HG02885 (cell line): ENCODE results near the gene AFF3.
"Not testable (repeated sequence)": the region's sequence is repeated elsewhere in the genome, so short reads cannot be mapped to it uniquely, and the experiment has no call there.

ENCODE experiments used
- ATAC-seq: cut with Tn5 transposase; IDR thresholded peaks from one replicate; pipeline ENCODE4 v1.9.1; 2021; ENCODE audit warnings: mild to moderate bottlenecking; ENCODE audit not compliant: unreplicated experiment, poor library complexity

The AFF3 gene

DNA sequence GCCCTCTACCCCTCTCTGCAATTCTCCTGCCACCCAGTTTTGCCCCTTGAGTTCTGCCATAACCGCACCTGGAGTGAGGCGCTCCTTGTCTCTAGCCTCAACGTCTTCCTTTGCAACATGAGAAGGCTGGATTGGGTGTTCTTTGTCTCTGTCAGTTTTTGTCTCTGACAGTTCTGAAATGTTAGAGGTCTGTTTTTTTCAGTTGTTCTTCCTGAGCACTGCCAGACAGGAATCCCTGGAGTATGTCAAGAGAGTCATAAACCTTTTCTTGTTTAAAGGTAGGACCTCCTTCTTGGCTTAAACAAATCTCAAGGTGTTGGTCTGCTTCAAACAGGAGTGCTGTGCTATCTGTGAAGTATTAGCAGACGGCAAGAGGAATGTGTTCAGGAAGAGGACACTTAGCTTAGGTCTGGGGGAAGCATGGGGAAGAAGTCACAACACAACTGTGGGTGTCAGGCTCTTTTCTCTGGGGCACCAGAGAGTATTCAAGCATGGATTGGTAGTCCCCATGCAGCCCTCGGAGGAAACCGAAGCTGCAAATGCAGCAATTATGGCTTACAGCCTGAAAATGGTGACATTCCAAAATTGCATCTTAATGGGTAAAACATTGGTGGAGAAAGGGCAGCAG lies 32.3 kb downstream of the AFF3 start:
- no peak for ATAC-seq

DNA sequence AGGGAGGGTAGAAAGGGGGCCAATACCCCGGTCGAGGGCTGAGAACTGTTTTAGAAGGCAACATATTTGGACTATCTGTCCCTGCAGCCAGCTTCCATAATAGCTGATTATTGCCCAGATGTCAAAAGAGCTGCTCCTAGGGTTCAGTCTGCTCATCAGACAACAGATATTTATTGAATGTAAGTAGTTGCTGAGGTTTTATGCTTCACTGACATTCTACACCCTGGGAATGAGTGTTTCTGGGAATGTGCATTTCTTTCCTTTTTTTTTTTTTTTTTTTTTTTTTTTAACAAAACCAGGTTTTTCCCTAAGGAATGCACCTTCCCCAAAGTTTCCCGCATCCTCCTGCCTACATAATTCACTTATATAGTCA lies 33.8 kb downstream of the AFF3 start:
- not testable (repeated sequence) for ATAC-seq

DNA sequence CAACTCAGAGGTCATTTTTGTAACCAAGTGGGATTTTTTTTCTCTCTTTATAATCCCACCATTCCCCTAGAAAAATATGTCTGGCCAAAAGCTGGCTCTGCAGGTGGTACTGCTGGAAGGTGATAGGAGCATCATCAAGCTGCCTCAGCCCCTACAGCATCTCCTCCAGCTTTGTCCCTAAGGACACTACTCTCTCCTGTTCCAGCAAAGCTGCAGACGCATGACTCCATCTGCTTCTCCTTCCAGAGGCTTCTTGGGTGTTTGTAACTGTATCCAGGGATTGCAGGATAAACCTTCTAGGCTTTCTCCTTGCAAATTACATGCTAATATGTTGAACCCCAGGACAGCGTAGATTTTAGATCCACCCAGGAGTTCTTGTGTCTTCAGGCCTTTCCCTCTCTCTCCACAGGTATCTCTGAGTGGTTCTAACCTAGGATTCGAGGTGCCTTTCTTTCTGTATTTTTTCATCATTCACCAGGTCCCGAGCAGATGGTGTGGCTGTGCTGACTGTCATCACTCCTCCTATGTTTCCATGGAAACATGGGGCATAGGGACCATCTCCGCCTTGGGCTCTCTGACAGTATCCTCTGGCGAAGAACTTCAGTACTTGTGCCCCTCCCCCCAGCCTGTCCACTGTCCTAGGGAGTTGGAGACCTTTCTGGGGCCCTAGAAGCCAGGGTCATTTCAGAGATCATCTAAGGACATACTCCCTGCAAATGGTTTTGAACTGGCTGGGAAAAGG lies 34.3 kb downstream of the AFF3 start:
- ATAC-seq = no peak

- ATAC-seq = no peak
These were observed 35.0 kb downstream of the AFF3 start for GRCh38 chr2:100107440-100107839.

GRCh38 chr2:100106460-100106859 lies 35.9 kb downstream of the AFF3 start:
- ATAC-seq = no peak

GRCh38 chr2:100105678-100106054 lies 36.7 kb downstream of the AFF3 start:
- no peak for ATAC-seq

GRCh38 chr2:100104718-100105677 lies 37.4 kb downstream of the AFF3 start:
- ATAC-seq = peak; percentile 52

- peak; percentile 42 for ATAC-seq
These were observed 38.1 kb downstream of the AFF3 start for GRCh38 chr2:100104265-100104664.

DNA sequence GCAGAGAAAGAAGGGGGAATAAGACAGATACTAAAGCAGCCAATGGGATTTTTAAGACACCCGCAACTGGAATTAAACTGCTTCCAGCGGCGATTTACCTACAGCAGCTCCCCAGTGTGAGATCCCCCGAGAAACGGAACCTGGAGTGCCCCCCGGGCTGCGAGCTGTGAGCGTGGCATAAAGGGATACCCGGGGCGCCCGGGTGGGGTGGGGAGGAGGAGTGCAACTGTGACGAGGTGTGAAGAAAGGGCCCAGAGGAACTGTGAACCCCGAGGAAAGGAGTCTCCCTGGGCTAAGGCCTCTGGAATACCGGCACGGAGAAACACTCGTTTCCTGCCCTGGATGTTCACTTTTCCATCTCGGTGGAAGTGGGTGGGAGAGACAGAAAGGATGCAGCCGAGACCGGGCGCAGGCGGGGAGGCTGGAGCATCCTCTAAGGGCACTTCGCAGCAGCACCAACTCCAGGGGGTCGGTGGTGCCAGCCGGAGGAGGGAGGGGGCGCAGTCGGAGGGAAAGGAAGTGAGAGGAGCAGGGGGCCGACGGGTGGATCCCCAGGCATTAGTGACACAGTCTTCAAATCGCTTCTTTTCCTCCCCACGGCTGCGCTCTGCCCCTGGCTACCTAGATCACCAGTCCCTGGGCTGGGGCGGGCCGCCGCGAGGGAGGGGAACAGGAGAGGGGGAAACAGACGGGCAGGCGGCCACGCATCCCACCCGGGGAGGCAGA lies 38.7 kb downstream of the AFF3 start:
- ATAC-seq = peak; percentile 23

DNA sequence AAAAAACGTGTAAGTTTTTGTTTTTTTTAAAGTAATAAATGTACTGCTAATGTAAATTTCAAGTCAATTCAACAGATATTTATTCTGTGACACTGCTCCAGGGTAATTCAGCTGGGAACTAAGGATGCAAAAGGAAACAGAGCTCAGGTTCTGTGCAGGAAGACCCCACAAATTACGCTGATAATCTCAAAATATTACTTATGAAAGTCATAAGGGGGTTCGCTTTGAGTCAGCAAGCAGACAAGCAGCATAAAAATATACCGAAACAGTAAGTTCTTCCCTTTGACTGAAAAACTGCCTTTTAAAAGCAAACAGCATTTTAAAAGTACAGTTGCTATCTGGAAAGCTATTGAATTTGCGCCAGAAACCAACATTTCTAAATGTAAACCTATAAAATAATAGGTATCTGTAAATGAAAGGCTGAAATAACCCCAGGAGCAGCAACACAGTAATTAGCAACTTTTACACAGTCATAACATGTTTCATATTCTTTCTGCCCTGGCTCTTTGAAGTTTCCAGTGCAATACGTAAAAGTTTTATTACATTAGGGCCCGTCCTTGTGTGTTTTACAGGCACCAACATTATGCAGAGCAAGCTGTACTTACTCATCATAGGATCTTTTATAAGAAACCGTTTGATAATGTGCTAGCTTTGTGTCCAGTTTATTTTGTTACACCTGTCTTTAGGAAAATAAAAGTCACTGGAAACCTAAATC lies 39.8 kb downstream of the AFF3 start:
- peak; percentile 49 for ATAC-seq

GRCh38 chr2:100098855-100099254 lies 43.5 kb downstream of the AFF3 start:
- not testable (repeated sequence) for ATAC-seq

GRCh38 chr2:100097611-100098294 lies 44.6 kb downstream of the AFF3 start:
- ATAC-seq = not testable (repeated sequence)

- not testable (repeated sequence) for ATAC-seq
These were observed 46.5 kb downstream of the AFF3 start for GRCh38 chr2:100095845-100096244.

DNA sequence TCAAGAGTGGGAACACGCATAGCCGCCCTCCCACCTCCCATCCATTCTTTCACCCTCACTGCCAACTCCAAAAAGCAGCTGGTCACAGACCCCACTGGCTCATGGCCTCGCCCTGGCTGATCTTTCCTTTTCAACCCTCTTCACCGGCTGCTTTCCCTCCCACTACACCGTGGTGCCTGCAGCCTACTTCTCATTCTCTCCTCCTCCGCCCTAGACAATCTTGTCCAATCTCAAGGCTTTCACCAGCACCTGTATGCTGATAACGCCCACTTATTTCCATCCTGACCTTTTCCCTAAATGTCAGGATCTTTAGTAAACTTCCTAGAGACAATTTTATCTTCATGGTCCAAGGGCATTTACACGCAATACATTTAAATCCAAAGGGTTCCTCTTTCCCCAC lies 50.6 kb downstream of the AFF3 start:
- not testable (repeated sequence) for ATAC-seq

DNA sequence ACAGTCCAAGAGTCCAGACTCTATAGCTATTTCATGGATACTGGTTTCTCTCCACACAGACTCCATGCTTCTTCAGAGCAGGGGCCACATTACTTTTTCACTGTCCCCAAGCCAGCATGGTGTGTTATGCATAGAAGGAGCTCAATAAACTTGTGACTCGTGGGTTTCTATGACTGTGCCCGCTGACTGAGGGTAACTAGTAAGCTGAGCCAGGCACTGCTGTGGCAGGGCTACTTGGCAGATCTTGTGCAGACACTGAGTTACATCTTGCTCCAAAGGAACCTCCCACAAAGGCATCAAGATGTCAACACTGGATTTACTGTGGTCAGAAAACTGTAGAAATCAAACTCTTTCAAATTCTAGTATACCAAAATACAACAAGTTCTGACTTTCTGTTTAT lies 56.6 kb downstream of the AFF3 start:
- ATAC-seq = not testable (repeated sequence)

DNA sequence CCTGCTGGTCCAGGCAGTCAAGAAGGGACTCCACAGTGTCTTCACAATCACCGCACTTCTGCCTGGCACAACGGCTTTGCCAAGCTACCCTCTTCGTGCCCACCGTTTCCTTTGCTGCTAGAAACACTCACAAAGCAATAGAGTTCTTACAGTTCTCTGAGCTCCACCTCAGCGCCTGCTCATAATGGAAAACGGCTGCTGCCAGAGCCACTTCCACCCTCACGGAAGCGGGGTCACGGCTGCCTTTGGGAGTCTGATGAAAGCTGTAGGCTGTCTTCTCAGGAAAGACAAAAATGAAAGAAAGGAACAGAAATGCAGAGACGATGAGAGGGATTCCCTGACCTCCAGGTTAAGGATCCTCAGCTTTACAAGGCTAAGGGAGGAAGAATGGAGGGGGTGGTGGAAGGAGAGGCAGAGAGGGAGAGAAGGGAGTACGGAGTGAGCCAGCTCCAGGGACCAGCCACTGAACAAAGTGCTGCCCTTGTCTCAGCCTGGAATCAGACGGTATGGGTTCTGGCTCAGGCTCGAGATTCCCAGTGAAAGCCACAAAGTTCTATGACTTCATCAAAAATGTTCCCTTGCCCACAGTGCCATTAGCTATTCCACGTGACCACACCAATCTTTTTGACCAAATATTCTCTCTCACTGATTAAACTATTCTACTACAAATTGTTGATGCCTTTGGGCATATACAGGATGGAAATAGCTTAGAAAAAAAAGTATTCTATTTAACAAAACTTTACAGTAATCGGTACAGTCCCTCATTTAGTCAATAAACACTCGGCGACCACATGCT lies 58.8 kb downstream of the AFF3 start:
- ATAC-seq = not testable (repeated sequence)

- ATAC-seq = not testable (repeated sequence)
These were observed 60.0 kb downstream of the AFF3 start for GRCh38 chr2:100082302-100082978.

DNA sequence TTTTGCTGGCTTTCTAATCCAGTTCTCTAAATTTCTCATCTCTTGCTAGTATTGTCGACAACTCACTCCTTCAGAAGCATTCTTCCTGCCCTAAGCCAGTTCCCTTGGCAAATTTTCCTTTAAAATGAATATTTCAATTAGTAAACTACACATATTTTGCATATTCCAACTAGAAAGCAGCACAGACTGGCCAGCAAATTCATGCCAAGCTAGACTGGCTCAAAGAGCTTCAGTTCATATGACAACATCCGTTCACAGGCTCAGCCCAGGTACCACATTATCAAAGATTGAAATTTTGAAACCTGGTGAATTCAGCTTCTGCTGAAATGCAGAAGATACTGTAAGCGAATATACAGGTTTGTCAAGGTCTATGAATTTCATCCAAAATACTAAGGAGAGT lies 64.5 kb downstream of the AFF3 start:
- no peak for ATAC-seq
